Neural cell (in vitro differentiated cells): ENCODE results near the gene SLC12A9. TPM values are rescaled to one million over a fixed set of nuclear protein-coding genes. Genes with fewer than 3 reads are reported as not detected.

Source experiments
- H2AFZ ChIP-seq: fragments of 200-600, 300-800 bp; sonication (generic), shearing (Covaris generic); 2 replicates; pipeline ENCODE4 v1.6.0; 2014; ENCODE audit warnings: low read depth, mild to moderate bottlenecking, antibody characterized with exemption, low read length, moderate library complexity
- H3F3A ChIP-seq: fragments of 200-600 bp; shearing (Covaris generic); 2 replicates; pipeline ENCODE4 v1.6.1; 2016; ENCODE audit warnings: mild to moderate bottlenecking, moderate library complexity, mixed read lengths, antibody characterized with exemption, low read length; ENCODE audit not compliant: insufficient read depth, poor library complexity, severe bottlenecking
- H3K27ac ChIP-seq: fragments of 200-600, 300-800 bp; sonication (generic), shearing (Covaris generic); 2 replicates; pipeline ENCODE4 v1.5.1; 2014; ENCODE audit warnings: mild to moderate bottlenecking, low read length, moderate library complexity
- H3K27me3 ChIP-seq: fragments of 300-800, 200-600 bp; sonication (generic), shearing (Covaris generic); 2 replicates; pipeline ENCODE4 v1.6.0; 2014; ENCODE audit warnings: mild to moderate bottlenecking, low read depth, low read length, moderate library complexity; ENCODE audit not compliant: insufficient read depth
- H3K36me3 ChIP-seq: fragments of 300-800, 200-600 bp; sonication (generic), shearing (Covaris generic); 2 replicates; pipeline ENCODE4 v1.5.1; 2014; ENCODE audit warnings: mild to moderate bottlenecking, antibody characterized with exemption, low read length, moderate library complexity; ENCODE audit not compliant: insufficient read depth
- H3K4me2 ChIP-seq: fragments of 300-800, 200-600 bp; sonication (generic), shearing (Covaris generic); 2 replicates; pipeline ENCODE4 v1.6.0; 2014; ENCODE audit warnings: mild to moderate bottlenecking, low read length
- H3K4me3 ChIP-seq: fragments of 300-800, 200-600 bp; sonication (generic), shearing (Covaris generic); 2 replicates; pipeline ENCODE4 v1.5.1; 2014; ENCODE audit warnings: mild to moderate bottlenecking, low read length, moderate library complexity
- H3K79me2 ChIP-seq: fragments of 200-600 bp; shearing (Covaris generic); replicated peaks from 2 replicates; pipeline ENCODE4 v1.6.0; 2014; ENCODE audit warnings: mild to moderate bottlenecking, low read length, moderate library complexity; ENCODE audit not compliant: insufficient read depth
- H3K9ac ChIP-seq: fragments of 300-800, 200-600 bp; sonication (generic), shearing (Covaris generic); 2 replicates; pipeline ENCODE4 v1.6.1; 2016; ENCODE audit warnings: mild to moderate bottlenecking, low read length, mixed read lengths
- H3K9me2 ChIP-seq: fragments of 200-600 bp; shearing (Covaris generic); 2 replicates; pipeline ENCODE4 v1.6.1; 2016; ENCODE audit warnings: mild to moderate bottlenecking, low read length, mixed read lengths; ENCODE audit not compliant: insufficient read depth
- H3K9me3 ChIP-seq: fragments of 200-600, 300-800 bp; sonication (generic), shearing (Covaris generic); 2 replicates; pipeline ENCODE4 v1.6.1; 2016; ENCODE audit warnings: mild to moderate bottlenecking, mixed run types, low read length, moderate library complexity, mixed read lengths
- H4K20me1 ChIP-seq: fragments of 200-600 bp; shearing (Covaris generic); 2 replicates; pipeline ENCODE4 v1.6.1; 2016; ENCODE audit warnings: mild to moderate bottlenecking, mixed run types; ENCODE audit not compliant: insufficient read depth
- CTCF ChIP-seq: fragments of 450-650 bp; IDR thresholded peaks from 2 replicates; pipeline ENCODE4 v1.5.1; 2014; ENCODE audit warnings: antibody characterized with exemption, mild to moderate bottlenecking, moderate library complexity; ENCODE audit not compliant: poor library complexity, severe bottlenecking
- EP300 ChIP-seq: fragments of 450-650 bp; conservative IDR thresholded peaks from 2 replicates; pipeline ENCODE4 v1.6.1; 2014; ENCODE audit warnings: antibody characterized with exemption, mild to moderate bottlenecking, moderate library complexity; ENCODE audit not compliant: poor library complexity, severe bottlenecking
- EZH2 ChIP-seq: fragments of 200-600, 300-800 bp; shearing (Covaris generic), sonication (generic); IDR thresholded peaks from 2 replicates; pipeline ENCODE4 v1.6.1; 2014; ENCODE audit warnings: antibody characterized with exemption, low read length, borderline replicate concordance, mild to moderate bottlenecking; ENCODE audit not compliant: insufficient read depth, poor library complexity, severe bottlenecking
- MXI1 ChIP-seq: fragments of 450-650 bp; conservative IDR thresholded peaks from 2 replicates; pipeline ENCODE4 v1.6.1; 2014; ENCODE audit warnings: antibody characterized with exemption, mild to moderate bottlenecking; ENCODE audit not compliant: poor library complexity, severe bottlenecking
- POLR2AphosphoS5 ChIP-seq: IDR thresholded peaks from 2 replicates; pipeline ENCODE4 v1.6.1; 2012
- RAD21 ChIP-seq: fragments of 450-650 bp; conservative IDR thresholded peaks from 2 replicates; pipeline ENCODE4 v1.6.1; 2014; ENCODE audit warnings: antibody characterized with exemption, mild to moderate bottlenecking, moderate library complexity
- REST ChIP-seq: IDR thresholded peaks from 2 replicates; pipeline ENCODE4 v1.6.1; 2012; ENCODE audit warnings: borderline replicate concordance
- SMC3 ChIP-seq: fragments of 450-650 bp; conservative IDR thresholded peaks from 2 replicates; pipeline ENCODE4 v1.6.1; 2014; ENCODE audit warnings: antibody characterized with exemption, mild to moderate bottlenecking, moderate library complexity; ENCODE audit not compliant: poor library complexity
- TAF1 ChIP-seq: IDR thresholded peaks from 2 replicates; pipeline ENCODE4 v1.6.1; 2012; ENCODE audit warnings: low read depth
- polyA plus RNA-seq: library from polyadenylated mRNA; depleted of rRNA; stranded (reverse); fragments of >200 nt; gene quantifications from 2 replicates; pipeline ENCODE4 v1.2.3, GENCODE V29; 2014

The SLC12A9 gene
- polyA plus RNA-seq, 1 donor from 2014 or later: 21.2 TPM

- Histone ChIP-seq H3F3A (no peaks in the 10 kb centered on the region), H3K9ac (no peak overlapping the region), H3K4me2 (no peak overlapping the region), H2AFZ (no peak overlapping the region), H3K4me3 (no peak overlapping the region), H3K27me3 (no peaks in the 10 kb centered on the region), H3K27ac (no peak overlapping the region), H3K36me3 (no peaks in the 10 kb centered on the region), H4K20me1 (no peaks in the 10 kb centered on the region), H3K9me3 (no peaks in the 10 kb centered on the region), H3K79me2 (no peaks in the 10 kb centered on the region), H3K9me2 (no peaks in the 10 kb centered on the region)
- TF ChIP-seq MXI1 (no peak), TAF1 (no peak), SMC3 (no peak), REST (no peak), EP300 (no peak), CTCF (no peak), POLR2AphosphoS5 (no peak), RAD21 (no peak), EZH2 (no peak)
Measured at GRCh38 chr7:100864263-100864845, 11.8 kb downstream of the SLC12A9 start.

- no peaks in the 10 kb centered on the region for H3K36me3 ChIP-seq
- H3K79me2 ChIP-seq: no peaks in the 10 kb centered on the region
- no peaks in the 10 kb centered on the region for H3K27me3 ChIP-seq
- H2AFZ ChIP-seq: no peak overlapping the region
- H3K9me2 ChIP-seq: no peaks in the 10 kb centered on the region
- H3K9ac ChIP-seq: no peak overlapping the region
- no peaks in the 10 kb centered on the region for H3F3A ChIP-seq
- no peak overlapping the region for H3K4me2 ChIP-seq
- no peak overlapping the region for H3K4me3 ChIP-seq
- TF ChIP-seq MXI1: no peak
- TF ChIP-seq POLR2AphosphoS5: no peak
- TF ChIP-seq SMC3: no peak
- no peak for TF ChIP-seq TAF1
- no peak for TF ChIP-seq EP300
- no peak for TF ChIP-seq EZH2
- TF ChIP-seq CTCF: no peak
- TF ChIP-seq RAD21: no peak
- no peak for TF ChIP-seq REST
- no peaks in the 10 kb centered on the region for H3K9me3 ChIP-seq
- no peaks in the 10 kb centered on the region for H4K20me1 ChIP-seq
- H3K27ac ChIP-seq: no peak overlapping the region
Measured at GRCh38 chr7:100865372-100865911, 12.9 kb downstream of the SLC12A9 start.
